ENCODE data around the gene FUT1.

Gene FUT1

GRCh38 chr19:48760504-48761205 is 8.2 kb upstream of the FUT1 start:
- no peak overlapping the region for H3K4me3 ChIP-seq (ENCODE audit: low read depth, low read length)
- no peak for DNase-seq (ENCODE audit: low read depth)
- no peak for TF ChIP-seq CTCF (IDR thresholded peaks at IDR 0.05; ENCODE audit: control insufficient read depth, extremely low read depth, insufficient read depth)

GRCh38 chr19:48757741-48758144 is 5.3 kb upstream of the FUT1 start:
- no peak for TF ChIP-seq CTCF (IDR thresholded peaks at IDR 0.05; ENCODE audit: control insufficient read depth, extremely low read depth, insufficient read depth)
- H3K4me3 ChIP-seq (ENCODE audit: low read depth, low read length), result no peak overlapping the region

GRCh38 chr19:48757089-48757675 is 4.7 kb upstream of the FUT1 start:
- no peak for DNase-seq (ENCODE audit: low read depth)

More at GRCh38 chr19:48757741-48758144, 5.3 kb upstream of the FUT1 start:
- no peak for DNase-seq (ENCODE audit: low read depth)

GRCh38 chr19:48756686-48757085 is 4.2 kb upstream of the FUT1 start:
- no peak overlapping the region for H3K4me3 ChIP-seq (ENCODE audit: low read depth, low read length)
- no peak for DNase-seq (ENCODE audit: low read depth)
- TF ChIP-seq CTCF (IDR thresholded peaks at IDR 0.05; ENCODE audit: control insufficient read depth, extremely low read depth, insufficient read depth), result no peak

More at GRCh38 chr19:48757089-48757675, 4.7 kb upstream of the FUT1 start:
- no peak for TF ChIP-seq CTCF (IDR thresholded peaks at IDR 0.05; ENCODE audit: control insufficient read depth, extremely low read depth, insufficient read depth)
- no peak overlapping the region for H3K4me3 ChIP-seq (ENCODE audit: low read depth, low read length)

- H3K4me3 ChIP-seq (ENCODE audit: low read depth, low read length), result no peak overlapping the region
- DNase-seq (ENCODE audit: low read depth), result no peak
- no peak for TF ChIP-seq CTCF (IDR thresholded peaks at IDR 0.05; ENCODE audit: control insufficient read depth, extremely low read depth, insufficient read depth)
These were observed 3.8 kb upstream of the FUT1 start for GRCh38 chr19:48756212-48756611.

- H3K4me3 ChIP-seq (ENCODE audit: low read depth, low read length), result no peak overlapping the region
- TF ChIP-seq CTCF (IDR thresholded peaks at IDR 0.05; ENCODE audit: control insufficient read depth, extremely low read depth, insufficient read depth), result no peak
- DNase-seq (ENCODE audit: low read depth), result no peak
These were observed 3.3 kb upstream of the FUT1 start for GRCh38 chr19:48755787-48756186.
